Activated T-helper 2 cell treated with anti-CD3 and anti-CD28 coated beads, Interferon-gamma antibody, Interleukin-2, Interleukin-4, amounts not matched to agents 10 μg/mL and 5 μg/mL and 100 μg/mL, durations not matched to agents 14 hours and 24 hours and 36 hours (primary cell): ENCODE measurements around the gene B3GNT5. TPM values are rescaled to one million over a fixed set of nuclear protein-coding genes. Genes with fewer than 3 reads are reported as not detected.

Source experiments
- DNase-seq: peaks from one replicate; pipeline ENCODE4 v3.0.0; 2021; ENCODE audit warnings: low spot score
- H3K27ac Mint-ChIP-seq: one replicate; pipeline ENCODE4 v1.8.0; 2021; ENCODE audit warnings: mixed read lengths
- H3K27me3 Mint-ChIP-seq: one replicate; pipeline ENCODE4 v1.8.0; 2021; ENCODE audit warnings: low read depth, mixed read lengths
- H3K36me3 Mint-ChIP-seq: one replicate; pipeline ENCODE4 v1.8.0; 2021; ENCODE audit warnings: low read depth, mixed read lengths
- H3K4me1 Mint-ChIP-seq: one replicate; pipeline ENCODE4 v1.8.0; 2021; ENCODE audit warnings: low read depth, mixed read lengths
- H3K4me3 Mint-ChIP-seq: one replicate; pipeline ENCODE4 v1.8.0; 2021; ENCODE audit warnings: low read depth, mild to moderate bottlenecking, moderate library complexity, mixed read lengths
- H3K9me3 Mint-ChIP-seq: one replicate; pipeline ENCODE4 v1.8.0; 2021; ENCODE audit warnings: mixed read lengths
- intact Hi-C: fragments of 100-400 bp; cut with micrococcal nuclease; formaldehyde crosslinking; loops from one replicate; pipeline ENCODE4 v1.15.1; 2023
- total RNA-seq: library from RNA; stranded (reverse); gene quantifications from 2 replicates; pipeline ENCODE4 v1.2.3, GENCODE V29; 2022

B3GNT5 gene, protein sequence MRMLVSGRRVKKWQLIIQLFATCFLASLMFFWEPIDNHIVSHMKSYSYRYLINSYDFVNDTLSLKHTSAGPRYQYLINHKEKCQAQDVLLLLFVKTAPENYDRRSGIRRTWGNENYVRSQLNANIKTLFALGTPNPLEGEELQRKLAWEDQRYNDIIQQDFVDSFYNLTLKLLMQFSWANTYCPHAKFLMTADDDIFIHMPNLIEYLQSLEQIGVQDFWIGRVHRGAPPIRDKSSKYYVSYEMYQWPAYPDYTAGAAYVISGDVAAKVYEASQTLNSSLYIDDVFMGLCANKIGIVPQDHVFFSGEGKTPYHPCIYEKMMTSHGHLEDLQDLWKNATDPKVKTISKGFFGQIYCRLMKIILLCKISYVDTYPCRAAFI
- 41.0 and 41.7 TPM in 2 replicates for total RNA-seq

DNA sequence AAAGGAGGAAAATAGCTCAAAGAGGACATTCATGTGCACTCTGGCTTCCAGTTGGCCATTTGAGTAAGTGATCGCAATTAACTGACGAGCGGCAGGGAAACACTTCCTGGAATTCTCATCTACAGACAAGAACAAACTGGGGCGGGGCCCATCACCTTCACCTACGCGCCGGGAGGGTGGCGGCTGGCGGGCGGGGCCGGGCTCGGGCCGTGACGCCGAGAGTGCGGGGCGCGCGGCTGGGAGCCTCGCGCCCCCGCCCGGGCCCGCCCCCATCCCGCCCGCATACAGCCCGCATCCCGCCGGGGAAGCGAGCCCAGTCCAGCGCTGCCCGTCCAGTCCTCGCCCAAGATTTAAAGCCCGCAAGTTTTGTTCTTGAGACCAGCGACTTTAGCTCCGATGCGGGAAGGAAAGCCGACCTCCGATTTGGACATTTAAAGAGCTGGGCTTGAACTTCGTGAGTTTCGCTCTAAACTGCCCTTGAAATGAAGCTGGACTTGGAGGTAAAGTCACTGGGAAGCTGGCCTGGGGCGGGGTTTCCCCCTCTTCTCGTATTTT is at the start of gene B3GNT5:
B3GNT5 (plus strand) TSS at position 281 of the 555 bp plus-strand sequence. CDS start 16,546 bp downstream, outside the sequence.
- peaks cover 25% of the 10 kb centered on the region for H3K36me3 Mint-ChIP-seq
- peaks cover 23% of the 10 kb centered on the region for H3K4me1 Mint-ChIP-seq
- H3K4me3 Mint-ChIP-seq: peak within 1 kb of the TSS; percentile 85
- H3K27me3 Mint-ChIP-seq: no peaks in the 10 kb centered on the region
- H3K27ac Mint-ChIP-seq: peak within 1 kb of the TSS; percentile 76
- DNase-seq: no peak
- intact Hi-C loops: loop anchor here (1.0 to 5.0 kb wide), 3 partner anchors 13 to 66 kb away; no protein-coding TSS in a partner anchor
- no peaks in the 10 kb centered on the region for H3K9me3 Mint-ChIP-seq

DNA sequence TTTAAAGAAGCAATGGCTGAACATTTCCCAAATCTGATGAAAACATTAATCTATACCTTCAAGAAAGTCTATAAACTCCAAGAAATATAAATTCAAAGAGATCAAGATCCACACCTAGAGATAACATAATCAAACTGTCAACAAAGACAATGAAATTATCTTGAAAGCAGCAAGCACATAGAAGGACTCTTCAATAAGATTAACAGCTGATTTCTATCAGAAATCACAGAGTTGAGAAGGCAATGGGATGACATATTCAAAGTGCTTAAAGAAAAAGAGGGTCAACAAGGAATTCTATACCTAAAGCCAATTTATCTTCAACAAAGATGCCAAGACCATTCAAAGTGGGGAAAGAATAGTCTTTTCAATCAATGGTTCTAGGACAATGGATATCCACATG is 49.4 kb upstream of the B3GNT5 start:
- H3K4me3 Mint-ChIP-seq: no peak overlapping the region
- H3K27me3 Mint-ChIP-seq: no peaks in the 10 kb centered on the region

DNA sequence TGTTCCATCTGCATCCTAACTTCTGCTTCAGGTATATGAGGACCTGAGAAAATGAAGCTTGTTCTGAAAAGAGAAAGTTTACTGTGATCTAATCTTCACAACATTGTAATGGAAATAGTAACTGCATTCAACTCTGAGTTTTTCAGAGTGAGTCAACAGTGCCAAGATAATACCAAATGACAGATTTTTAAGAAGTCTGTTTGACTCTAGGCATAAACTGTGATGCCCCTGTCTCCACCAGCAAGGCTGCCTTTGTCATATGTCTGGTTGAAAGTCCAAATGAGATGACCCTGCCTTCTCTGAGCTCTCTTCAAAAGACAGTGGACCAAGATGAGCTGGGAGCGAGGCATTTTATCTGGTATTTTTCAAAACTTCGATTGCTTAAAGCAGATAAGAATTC is 44.8 kb upstream of the B3GNT5 start:
- H3K9me3 Mint-ChIP-seq: peaks cover 68% of the 10 kb centered on the region
- peak overlapping the region; percentile 74 for H3K27ac Mint-ChIP-seq
- no peaks in the 10 kb centered on the region for H3K27me3 Mint-ChIP-seq
- intact Hi-C loops: loop anchor here (1.0 kb wide), 1 partner anchor 19 kb away; no protein-coding TSS in a partner anchor
- H3K4me3 Mint-ChIP-seq: no peak overlapping the region
- peaks cover 48% of the 10 kb centered on the region for H3K36me3 Mint-ChIP-seq
- H3K4me1 Mint-ChIP-seq: peaks cover 32% of the 10 kb centered on the region
- DNase-seq: no peak

More for the DNA sequence above, 49.4 kb upstream of the B3GNT5 start:
- Mint-ChIP-seq H3K27ac (no peak overlapping the region), H3K36me3 (peaks cover 43% of the 10 kb centered on the region), H3K4me1 (peaks cover 29% of the 10 kb centered on the region), H3K9me3 (peaks cover 56% of the 10 kb centered on the region)
- intact Hi-C loops: no loop called here
- no peak for DNase-seq

DNA sequence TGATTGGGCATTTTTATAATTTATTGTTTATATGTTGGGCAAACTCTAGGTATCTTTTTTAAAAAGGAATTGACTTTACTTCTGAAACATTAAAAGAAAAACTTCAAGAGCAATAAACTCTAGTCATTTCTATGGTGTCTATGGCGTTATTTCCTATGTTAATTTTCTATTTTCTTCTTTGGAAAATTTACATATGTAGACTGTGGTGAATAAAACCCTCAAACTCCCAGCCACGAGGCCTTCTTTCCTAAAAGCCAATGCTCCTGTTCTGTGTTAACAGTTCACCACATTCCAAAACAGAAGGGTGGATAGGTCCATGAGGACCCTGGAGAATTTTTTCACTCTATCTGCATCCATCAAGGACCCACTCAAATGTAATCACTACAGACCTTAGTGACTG is 44.3 kb upstream of the B3GNT5 start:
- peaks cover 62% of the 10 kb centered on the region for H3K9me3 Mint-ChIP-seq
- DNase-seq: no peak
- peaks cover 43% of the 10 kb centered on the region for H3K36me3 Mint-ChIP-seq
- H3K27ac Mint-ChIP-seq: no peak overlapping the region
- H3K4me1 Mint-ChIP-seq: peaks cover 32% of the 10 kb centered on the region
- no peak overlapping the region for H3K4me3 Mint-ChIP-seq
- H3K27me3 Mint-ChIP-seq: no peaks in the 10 kb centered on the region
- intact Hi-C loops: loop anchor here (1.0 kb wide), 1 partner anchor 19 kb away; no protein-coding TSS in a partner anchor

DNA sequence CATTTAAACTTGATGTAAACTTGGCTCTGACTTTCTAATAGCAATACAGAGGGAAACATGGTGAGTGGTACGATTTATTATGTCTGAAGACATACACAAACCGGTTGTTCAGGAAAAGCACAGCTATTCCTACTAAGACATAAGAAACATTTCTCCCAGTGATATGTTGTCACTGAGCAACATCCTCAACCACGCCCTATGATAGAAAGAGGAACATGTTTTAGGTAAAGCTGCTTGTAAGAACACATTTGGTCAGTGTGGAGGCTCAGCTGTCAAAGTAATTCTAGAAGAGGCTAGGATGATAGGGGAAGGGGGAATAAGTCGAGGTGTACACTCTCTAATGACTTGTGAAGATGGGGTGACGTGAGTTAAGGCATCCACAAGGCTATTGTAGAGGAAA is 42.7 kb upstream of the B3GNT5 start:
- Mint-ChIP-seq H3K27ac (peak overlapping the region; percentile 87), H3K36me3 (peaks cover 40% of the 10 kb centered on the region), H3K4me1 (peaks cover 35% of the 10 kb centered on the region), H3K4me3 (no peak overlapping the region), H3K9me3 (peaks cover 47% of the 10 kb centered on the region), H3K27me3 (no peaks in the 10 kb centered on the region)
- intact Hi-C loops: loop anchor here (2.0 kb wide), 1 partner anchor 56 kb away; no protein-coding TSS in a partner anchor
- DNase-seq: no peak

DNA sequence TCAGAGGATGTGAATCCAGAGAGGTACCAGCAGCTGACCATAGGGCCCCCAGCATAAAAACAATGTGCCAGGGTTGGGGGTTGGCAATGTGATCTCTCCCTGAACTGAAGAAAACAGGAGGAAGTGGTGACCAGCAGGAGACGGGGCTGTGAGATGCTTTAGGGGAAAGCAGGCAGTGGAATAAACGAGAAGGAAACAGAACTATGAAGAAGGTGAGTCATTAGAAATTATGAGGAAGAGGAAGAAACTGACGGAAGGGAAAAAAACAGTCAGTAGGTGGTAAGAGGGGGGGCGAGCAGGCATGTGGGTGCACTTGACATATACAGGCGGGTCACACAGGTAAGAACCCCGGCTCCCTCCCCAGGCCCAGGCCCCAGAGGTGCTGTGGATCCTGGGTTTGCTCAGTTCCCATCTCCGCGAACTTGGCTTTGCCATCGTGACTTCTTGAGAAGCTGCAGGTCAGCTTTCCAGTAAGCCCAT is 42.2 kb upstream of the B3GNT5 start:
- peak overlapping the region; percentile 87 for H3K27ac Mint-ChIP-seq
- intact Hi-C loops: loop anchor here (2.0 kb wide), 1 partner anchor 56 kb away; no protein-coding TSS in a partner anchor
- H3K36me3 Mint-ChIP-seq: peaks cover 40% of the 10 kb centered on the region
- peaks cover 35% of the 10 kb centered on the region for H3K4me1 Mint-ChIP-seq
- no peak overlapping the region for H3K4me3 Mint-ChIP-seq
- no peak for DNase-seq
- peaks cover 41% of the 10 kb centered on the region for H3K9me3 Mint-ChIP-seq
- no peaks in the 10 kb centered on the region for H3K27me3 Mint-ChIP-seq

DNA sequence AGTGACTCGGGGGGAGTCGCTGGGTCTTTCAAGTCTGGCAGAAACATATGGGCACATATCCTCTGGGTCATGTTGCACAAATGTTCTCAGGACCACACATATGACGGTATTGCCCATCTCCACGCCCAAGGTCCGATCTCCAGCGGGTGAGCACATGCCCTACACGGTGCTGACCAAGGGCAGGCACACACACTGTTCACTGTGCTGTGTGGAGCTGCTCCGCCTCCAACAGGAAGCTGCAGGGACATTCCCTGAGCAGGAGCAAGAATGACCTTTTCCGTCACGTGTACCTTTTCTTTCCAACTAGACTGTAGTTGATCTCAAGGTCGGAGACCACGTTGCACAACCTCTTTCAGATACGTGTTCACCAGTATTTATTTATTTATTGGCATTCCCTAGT is 41.7 kb upstream of the B3GNT5 start:
- H3K4me1 Mint-ChIP-seq: peaks cover 35% of the 10 kb centered on the region
- H3K4me3 Mint-ChIP-seq: no peak overlapping the region
- DNase-seq: no peak
- intact Hi-C loops: loop anchor here (2.0 kb wide), 1 partner anchor 55 kb away; no protein-coding TSS in a partner anchor
- H3K27me3 Mint-ChIP-seq: no peaks in the 10 kb centered on the region
- peaks cover 40% of the 10 kb centered on the region for H3K36me3 Mint-ChIP-seq
- H3K9me3 Mint-ChIP-seq: peaks cover 41% of the 10 kb centered on the region
- peak overlapping the region; percentile 87 for H3K27ac Mint-ChIP-seq

DNA sequence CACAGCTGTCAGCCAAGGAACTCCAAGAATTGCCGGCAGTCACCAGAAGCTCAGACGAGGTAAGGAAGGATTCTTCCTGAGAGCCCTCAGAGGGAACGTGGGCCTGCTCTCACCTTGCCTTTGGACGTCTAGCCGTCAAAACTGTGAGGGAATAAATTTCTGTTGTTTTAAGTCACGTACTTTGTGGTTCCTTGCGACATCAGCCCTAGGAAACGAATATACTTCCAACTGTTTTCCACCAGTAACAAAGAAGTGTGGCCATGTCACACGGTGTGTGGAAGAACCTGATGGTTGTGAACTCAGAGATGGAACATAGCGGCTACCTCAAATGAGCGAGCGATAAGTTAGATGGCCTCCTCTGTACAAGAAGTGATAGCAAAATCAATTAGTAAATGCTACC is 41.0 kb upstream of the B3GNT5 start:
- H3K27ac Mint-ChIP-seq: no peak overlapping the region
- DNase-seq: no peak
- H3K9me3 Mint-ChIP-seq: peaks cover 41% of the 10 kb centered on the region
- H3K4me1 Mint-ChIP-seq: peaks cover 32% of the 10 kb centered on the region
- no peaks in the 10 kb centered on the region for H3K27me3 Mint-ChIP-seq
- peaks cover 40% of the 10 kb centered on the region for H3K36me3 Mint-ChIP-seq
- intact Hi-C loops: no loop called here
- no peak overlapping the region for H3K4me3 Mint-ChIP-seq

DNA sequence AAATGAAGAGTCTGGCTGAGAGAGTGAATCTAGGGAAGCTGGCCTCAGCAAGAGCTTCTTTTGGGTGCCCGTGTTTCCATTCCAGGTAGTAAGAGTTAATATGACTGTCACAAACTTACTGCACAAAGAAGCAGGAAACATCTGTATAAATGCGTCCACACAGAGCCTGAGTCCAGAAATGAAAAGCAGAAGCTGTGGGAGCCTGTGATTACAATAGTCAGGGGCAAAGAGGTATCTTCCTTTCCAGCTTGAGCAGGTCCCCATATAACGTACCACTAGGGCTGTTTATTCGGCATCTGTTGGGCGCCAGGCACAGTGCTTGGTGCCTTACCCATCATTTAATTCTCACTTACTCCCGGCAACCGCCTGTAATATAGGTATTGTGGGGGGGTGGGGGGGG is 40.5 kb upstream of the B3GNT5 start:
- no peak overlapping the region for H3K4me3 Mint-ChIP-seq
- H3K4me1 Mint-ChIP-seq: peaks cover 30% of the 10 kb centered on the region
- H3K36me3 Mint-ChIP-seq: peaks cover 37% of the 10 kb centered on the region
- H3K27me3 Mint-ChIP-seq: no peaks in the 10 kb centered on the region
- no peak overlapping the region for H3K27ac Mint-ChIP-seq
- no peak for DNase-seq
- intact Hi-C loops: no loop called here
- H3K9me3 Mint-ChIP-seq: peaks cover 39% of the 10 kb centered on the region

DNA sequence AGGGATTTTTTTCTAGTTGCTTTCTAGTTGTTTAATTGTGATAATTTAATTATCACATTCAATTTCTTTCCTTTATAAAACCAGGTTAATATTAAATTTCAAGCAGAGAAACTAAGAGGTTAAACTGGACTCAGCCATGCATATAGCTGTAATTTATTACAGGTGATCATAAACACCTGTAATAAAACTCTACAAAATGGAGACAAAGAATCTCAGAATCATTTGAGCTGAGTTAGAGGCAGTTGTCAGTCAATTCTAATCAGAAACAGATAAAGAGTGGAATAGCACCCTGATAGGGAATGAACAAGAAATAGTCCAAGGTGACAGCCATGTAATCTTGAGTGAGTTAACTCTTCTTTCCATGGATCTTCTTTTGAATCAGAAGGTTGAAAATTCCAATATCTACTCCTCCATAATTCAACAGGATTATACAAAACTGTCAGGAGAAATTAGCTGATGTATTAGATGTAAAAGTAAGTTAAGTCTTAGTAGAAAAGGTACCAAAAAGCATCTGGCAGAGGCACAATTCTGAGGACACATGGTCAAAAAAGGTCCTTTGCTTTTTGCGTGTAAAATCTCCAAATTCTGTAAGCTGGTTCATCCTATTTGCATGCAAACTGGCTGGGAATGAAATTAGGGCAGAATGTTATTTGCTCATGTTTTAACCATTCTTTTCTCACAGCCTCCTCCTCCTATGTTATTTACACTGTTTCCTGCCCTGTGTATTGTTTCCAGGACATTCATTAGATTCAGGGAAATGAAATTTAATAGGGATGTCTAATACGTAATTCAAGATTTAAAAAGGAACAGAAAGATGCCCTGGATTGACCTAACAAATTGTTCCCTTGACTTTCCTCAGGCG is 39.4 kb upstream of the B3GNT5 start:
- H3K4me1 Mint-ChIP-seq: peaks cover 28% of the 10 kb centered on the region
- H3K4me3 Mint-ChIP-seq: no peak overlapping the region
- H3K9me3 Mint-ChIP-seq: peaks cover 28% of the 10 kb centered on the region
- intact Hi-C loops: no loop called here
- no peaks in the 10 kb centered on the region for H3K27me3 Mint-ChIP-seq
- DNase-seq: no peak
- peaks cover 27% of the 10 kb centered on the region for H3K36me3 Mint-ChIP-seq
- H3K27ac Mint-ChIP-seq: no peak overlapping the region

DNA sequence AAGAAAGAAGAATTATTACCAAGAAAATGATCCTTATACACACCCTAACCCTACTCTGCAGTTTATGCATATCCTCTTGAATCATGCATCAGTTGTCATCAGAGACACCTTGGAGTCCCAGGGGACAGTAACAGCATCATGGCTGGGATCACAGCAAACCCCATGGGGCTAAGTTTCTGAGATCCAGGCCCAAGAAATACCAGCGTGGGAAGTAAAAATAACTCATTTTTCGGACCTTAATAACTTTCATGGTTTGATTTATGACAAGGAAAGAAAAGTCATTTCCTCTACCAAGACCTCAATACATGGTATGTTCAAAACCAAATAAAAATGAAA is 38.8 kb upstream of the B3GNT5 start:
- H3K9me3 Mint-ChIP-seq: peaks cover 23% of the 10 kb centered on the region
- intact Hi-C loops: no loop called here
- peaks cover 32% of the 10 kb centered on the region for H3K4me1 Mint-ChIP-seq
- no peaks in the 10 kb centered on the region for H3K27me3 Mint-ChIP-seq
- no peak for DNase-seq
- H3K27ac Mint-ChIP-seq: no peak overlapping the region
- peaks cover 27% of the 10 kb centered on the region for H3K36me3 Mint-ChIP-seq
- H3K4me3 Mint-ChIP-seq: no peak overlapping the region

DNA sequence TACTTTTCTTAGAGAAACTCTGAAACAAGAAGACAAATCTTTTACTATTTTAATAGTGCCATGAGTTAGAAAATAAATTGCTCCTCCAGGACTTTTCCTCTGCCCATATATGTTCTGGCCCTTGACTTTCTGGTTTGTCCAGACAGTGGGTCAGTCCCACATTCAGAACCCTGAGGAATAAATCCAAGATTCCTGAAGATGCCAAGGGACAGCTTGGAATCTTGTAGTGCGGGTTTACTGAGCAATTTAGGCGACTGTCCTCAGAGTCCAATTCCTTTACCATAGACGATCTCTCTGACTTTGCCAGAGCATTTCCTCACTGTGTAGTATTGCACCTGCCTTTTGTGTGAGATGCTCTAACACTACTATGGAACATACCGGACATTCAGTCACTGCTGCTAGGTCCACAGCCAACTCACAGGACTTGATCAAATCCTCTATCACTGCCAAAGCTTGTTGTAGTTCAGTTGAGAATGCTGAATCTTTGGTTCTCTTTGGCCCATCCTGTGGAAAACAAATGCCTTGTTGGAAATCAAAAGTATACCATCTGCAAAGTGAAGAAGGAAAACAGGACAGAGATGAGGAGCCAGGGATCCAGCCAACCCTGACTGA is 37.4 kb upstream of the B3GNT5 start:
- H3K4me3 Mint-ChIP-seq: no peak overlapping the region
- intact Hi-C loops: no loop called here
- DNase-seq: no peak
- H3K27ac Mint-ChIP-seq: no peak overlapping the region
- H3K27me3 Mint-ChIP-seq: no peaks in the 10 kb centered on the region
- peaks cover 16% of the 10 kb centered on the region for H3K36me3 Mint-ChIP-seq
- H3K9me3 Mint-ChIP-seq: peaks cover 12% of the 10 kb centered on the region
- H3K4me1 Mint-ChIP-seq: peaks cover 29% of the 10 kb centered on the region
